Sigmoid colon (tissue), 7 donors: ENCODE measurements around the gene ATP5MG. TPM values are rescaled to one million over a fixed set of nuclear protein-coding genes. Genes with fewer than 3 reads are reported as not detected.

Experiments used
- DNase-seq: peaks from one replicate; pipeline ENCODE4 v3.0.0-alpha.2; 2019
- H3K27ac ChIP-seq, 4 donors: fragments of 200-600 bp; sonication (generic); one replicate each; pipeline ENCODE4 v1.5.1; 2016 to 2019; ENCODE audit warnings: mild to moderate bottlenecking in 1 of 4
- H3K27me3 ChIP-seq, 3 donors: fragments of 200-600 bp; sonication (generic); one replicate each; pipeline ENCODE4 v1.5.1; 2019; ENCODE audit warnings: mild to moderate bottlenecking in 1 of 3
- H3K36me3 ChIP-seq, 4 donors: fragments of 200-600 bp; sonication (generic); one replicate each; pipeline ENCODE4 v1.5.1; 2016 to 2019
- H3K4me1 ChIP-seq, 4 donors: fragments of 200-600 bp; sonication (generic); one replicate each; pipeline ENCODE4 v1.5.1; 2017 to 2019
- H3K4me3 ChIP-seq, 4 donors: fragments of 200-600 bp; sonication (generic); one replicate each; pipeline ENCODE4 v1.5.1; 2017 to 2019; ENCODE audit warnings: mild to moderate bottlenecking in 2 of 4, moderate library complexity in 1 of 4
- H3K9me3 ChIP-seq, 4 donors: fragments of 200-600 bp in 3 of 4; sonication (generic) in 3 of 4; one replicate each; pipeline versions ENCODE4 v1.5.1 to v1.6.1; 2013 to 2019
- EP300 ChIP-seq, 4 donors: sonication (generic); formaldehyde crosslinking; IDR thresholded peaks; one replicate each; pipeline ENCODE4 v1.6.1; 2017; ENCODE audit warnings: antibody characterized with exemption in 4 of 4
- POLR2A ChIP-seq, 2 donors: fragments of 450-650 bp; IDR thresholded peaks; one replicate each; pipeline ENCODE4 v1.6.1; 2016; ENCODE audit warnings: antibody characterized with exemption in 2 of 2, mild to moderate bottlenecking in 2 of 2, moderate library complexity in 2 of 2
- POLR2AphosphoS5 ChIP-seq, 4 donors: sonication (generic); formaldehyde crosslinking; IDR thresholded peaks; one replicate each; pipeline ENCODE4 v1.6.1; 2017; ENCODE audit warnings: antibody characterized with exemption in 4 of 4
- WGBS, 2 donors: extraction: QIAGEN DNeasy Blood & Tissue Kit; methylation state at CpG; one replicate each; pipeline ENCODE4 v1.1.7; 2013; 5-methylcytosine and 5-hydroxymethylcytosine counted together
- intact Hi-C: fragments of 100-400 bp; cut with DNase I; formaldehyde crosslinking; loops from one replicate; pipeline ENCODE4 v1.15.1; 2023
- polyA plus RNA-seq, 3 donors: library from polyadenylated mRNA; stranded (reverse); fragments of 200-250 nt; gene quantifications; one replicate each; pipeline ENCODE4 v1.2.3, GENCODE V29; 2013
- total RNA-seq, 4 donors: library from RNA; depleted of rRNA; stranded (reverse); fragments of >200 nt; gene quantifications; one replicate each; pipeline ENCODE4 v1.1.0, GENCODE V29; 2016
- TF ChIP-seq, protein P1 (sequence below), 4 experiments: fragments of 450-650 bp in 3 of 4; fragments of 200-600 bp in 1 of 4; IDR thresholded peaks; one replicate each; pipeline ENCODE4 v1.5.1; 2016 to 2019; ENCODE audit warnings: antibody characterized with exemption in 4 of 4, mild to moderate bottlenecking in 3 of 4, moderate library complexity in 2 of 4
- donor health status: healthy with polysubstance abuse.
- donor health status: Bipolar disorder and iron deficiency.
- donor health status: healthy.

ATP5MG gene
- total and polyA plus RNA-seq, 7 donors = 54.7 to 559 (median 141) TPM

DNA sequence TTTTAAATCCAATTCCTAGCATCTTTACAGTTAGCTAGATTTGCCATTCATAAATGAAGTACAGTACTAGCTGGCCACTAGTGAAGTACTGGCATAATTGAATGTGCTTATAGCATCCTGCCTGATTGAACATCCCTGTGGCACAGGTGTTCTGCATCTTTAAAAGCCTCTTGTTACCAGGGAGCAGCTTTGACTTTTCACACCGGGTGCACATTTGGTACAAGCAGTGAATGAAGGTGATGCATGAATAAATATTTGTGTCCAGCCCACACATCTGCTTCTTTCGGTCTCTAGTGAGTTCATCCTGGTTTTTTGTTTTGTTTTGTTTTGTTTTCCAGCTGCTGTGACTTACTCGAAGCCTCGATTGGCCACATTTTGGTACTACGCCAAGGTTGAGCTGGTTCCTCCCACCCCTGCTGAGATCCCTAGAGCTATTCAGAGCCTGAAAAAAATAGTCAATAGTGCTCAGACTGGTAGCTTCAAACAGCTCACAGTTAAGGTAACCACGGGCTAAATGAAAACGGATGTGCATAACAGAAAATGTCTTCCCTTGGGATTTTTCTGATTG is 5.3 kb downstream of the ATP5MG start:
- intact Hi-C loops = no loop called here
- peaks cover 0 to 48% (median 31%) of the 10 kb centered on the region in 4 donors for H3K4me1 ChIP-seq
- no peaks in the 10 kb centered on the region for H3K27me3 ChIP-seq
- 75 to 76% methylated on average over 7 of the region's 7 CpGs for WGBS, 2 donors
- H3K9me3 ChIP-seq = no peaks in the 10 kb centered on the region
- peaks cover 0 to 59% (median 6%) of the 10 kb centered on the region in 4 donors for H3K36me3 ChIP-seq
- H3K27ac ChIP-seq = no peak overlapping the region
- TF ChIP-seq, protein P1, sequence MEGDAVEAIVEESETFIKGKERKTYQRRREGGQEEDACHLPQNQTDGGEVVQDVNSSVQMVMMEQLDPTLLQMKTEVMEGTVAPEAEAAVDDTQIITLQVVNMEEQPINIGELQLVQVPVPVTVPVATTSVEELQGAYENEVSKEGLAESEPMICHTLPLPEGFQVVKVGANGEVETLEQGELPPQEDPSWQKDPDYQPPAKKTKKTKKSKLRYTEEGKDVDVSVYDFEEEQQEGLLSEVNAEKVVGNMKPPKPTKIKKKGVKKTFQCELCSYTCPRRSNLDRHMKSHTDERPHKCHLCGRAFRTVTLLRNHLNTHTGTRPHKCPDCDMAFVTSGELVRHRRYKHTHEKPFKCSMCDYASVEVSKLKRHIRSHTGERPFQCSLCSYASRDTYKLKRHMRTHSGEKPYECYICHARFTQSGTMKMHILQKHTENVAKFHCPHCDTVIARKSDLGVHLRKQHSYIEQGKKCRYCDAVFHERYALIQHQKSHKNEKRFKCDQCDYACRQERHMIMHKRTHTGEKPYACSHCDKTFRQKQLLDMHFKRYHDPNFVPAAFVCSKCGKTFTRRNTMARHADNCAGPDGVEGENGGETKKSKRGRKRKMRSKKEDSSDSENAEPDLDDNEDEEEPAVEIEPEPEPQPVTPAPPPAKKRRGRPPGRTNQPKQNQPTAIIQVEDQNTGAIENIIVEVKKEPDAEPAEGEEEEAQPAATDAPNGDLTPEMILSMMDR (IDR thresholded peaks at IDR 0.05) = no peak
- no peak for TF ChIP-seq POLR2AphosphoS5 (IDR thresholded peaks at IDR 0.05)
- no peak for TF ChIP-seq POLR2A (IDR thresholded peaks at IDR 0.05)
- TF ChIP-seq EP300 (IDR thresholded peaks at IDR 0.05) = no peak
- no peak for DNase-seq
- H3K4me3 ChIP-seq = no peak overlapping the region

DNA sequence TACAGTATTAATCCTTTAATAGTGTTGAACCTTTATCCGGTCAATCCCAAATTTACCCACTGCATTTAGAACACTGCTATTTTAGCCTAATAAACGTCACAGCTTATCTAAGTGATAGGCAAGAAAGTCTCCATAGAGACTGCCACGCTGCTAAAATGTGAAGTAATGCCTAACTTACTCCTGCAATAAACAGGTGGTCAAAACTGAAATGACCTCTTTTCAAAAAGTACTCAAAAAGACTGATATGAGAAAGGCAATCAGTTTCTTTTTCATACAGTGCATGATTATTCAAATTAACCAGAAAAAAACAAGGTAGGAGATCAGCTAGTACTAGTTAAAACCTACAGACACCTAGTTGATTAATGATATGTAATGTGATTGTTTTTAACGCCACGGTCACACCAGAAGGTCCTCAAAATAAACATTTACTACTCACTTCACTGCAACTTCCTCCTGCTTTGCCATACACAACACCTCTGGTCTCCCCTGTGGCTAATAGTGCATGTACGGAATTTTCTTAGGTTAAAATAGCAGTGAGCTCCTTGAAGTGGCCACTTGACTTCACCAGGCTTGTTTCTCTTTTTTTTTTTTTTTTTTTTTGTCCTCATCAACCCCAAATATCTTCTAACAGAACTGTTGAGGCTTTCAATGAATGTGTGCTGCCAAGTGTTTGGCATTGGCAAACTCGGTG is 8.8 kb downstream of the ATP5MG start:
- H3K4me3 ChIP-seq = no peak overlapping the region
- peaks cover 0 to 20% (median 3%) of the 10 kb centered on the region in 4 donors for H3K4me1 ChIP-seq
- H3K36me3 ChIP-seq = peaks cover 0 to 66% (median 6%) of the 10 kb centered on the region in 4 donors
- no peaks in the 10 kb centered on the region for H3K9me3 ChIP-seq
- no peaks in the 10 kb centered on the region for H3K27me3 ChIP-seq
- intact Hi-C loops = no loop called here
- 81 to 82% methylated on average over 7 of the region's 7 CpGs for WGBS, 2 donors
- no peak overlapping the region for H3K27ac ChIP-seq
- TF ChIP-seq, protein P1 (IDR thresholded peaks at IDR 0.05) = no peak
- TF ChIP-seq EP300 (IDR thresholded peaks at IDR 0.05) (no peak), POLR2A (IDR thresholded peaks at IDR 0.05) (no peak), POLR2AphosphoS5 (IDR thresholded peaks at IDR 0.05) (no peak)
- DNase-seq = no peak

DNA sequence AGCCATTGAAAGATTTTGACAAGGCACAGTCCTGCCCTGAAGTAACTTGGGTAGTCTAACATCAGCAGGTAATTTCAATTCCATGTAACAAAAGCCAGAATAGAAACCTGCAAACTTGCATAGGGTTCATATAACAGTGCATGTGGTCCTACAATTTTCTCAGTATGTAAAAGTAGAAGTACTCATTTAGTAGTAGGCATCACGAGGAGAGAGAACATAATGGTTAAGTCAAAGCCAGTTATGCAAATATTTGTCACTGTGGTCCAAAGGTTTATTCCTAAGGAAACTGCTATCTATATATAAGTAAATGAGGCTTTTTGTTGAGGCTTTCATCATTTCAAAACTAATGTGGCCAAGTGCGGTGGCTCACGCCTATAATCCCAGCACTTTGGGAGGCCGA is 10.1 kb downstream of the ATP5MG start:
- intact Hi-C loops = no loop called here
- no peak overlapping the region for H3K4me3 ChIP-seq
- 36 to 62% methylated on average over 4 of the region's 4 CpGs for WGBS, 2 donors
- H3K27me3 ChIP-seq = no peaks in the 10 kb centered on the region
- TF ChIP-seq, protein P1 (IDR thresholded peaks at IDR 0.05) = no peak
- no peak for TF ChIP-seq POLR2A (IDR thresholded peaks at IDR 0.05)
- no peak for TF ChIP-seq EP300 (IDR thresholded peaks at IDR 0.05)
- no peak for TF ChIP-seq POLR2AphosphoS5 (IDR thresholded peaks at IDR 0.05)
- H3K4me1 ChIP-seq = peaks cover 0 to 21% (median 12%) of the 10 kb centered on the region in 4 donors
- no peak for DNase-seq
- no peak overlapping the region for H3K27ac ChIP-seq
- H3K9me3 ChIP-seq = no peaks in the 10 kb centered on the region
- H3K36me3 ChIP-seq = peaks cover 0 to 55% (median 6%) of the 10 kb centered on the region in 4 donors

DNA sequence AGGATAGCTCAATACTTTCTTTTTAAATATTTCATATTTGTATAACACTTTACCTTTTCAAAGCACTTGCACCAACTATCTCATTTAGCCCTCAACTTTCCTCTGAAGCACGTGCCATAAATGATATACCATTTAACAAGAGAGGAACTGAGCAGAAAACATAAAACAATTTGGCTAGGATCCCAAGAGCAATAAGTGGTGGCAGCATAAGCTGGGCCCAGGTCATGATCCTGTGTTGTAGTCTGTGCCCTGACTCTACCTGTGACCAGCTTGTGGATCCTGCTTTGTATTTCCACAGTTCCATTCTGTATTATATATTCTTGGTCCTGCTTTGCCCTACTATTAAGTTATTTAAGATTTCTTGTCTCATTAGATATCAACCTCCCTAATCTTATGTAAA is 11.5 kb downstream of the ATP5MG start:
- no peak overlapping the region for H3K27ac ChIP-seq
- intact Hi-C loops = no loop called here
- peaks cover 0 to 16% (median 12%) of the 10 kb centered on the region in 4 donors for H3K4me1 ChIP-seq
- peaks cover 0 to 41% (median 1%) of the 10 kb centered on the region in 4 donors for H3K36me3 ChIP-seq
- no peak for DNase-seq
- H3K27me3 ChIP-seq = no peaks in the 10 kb centered on the region
- no peak overlapping the region for H3K4me3 ChIP-seq
- WGBS, 2 donors = 25 to 64% methylated on average over 1 of the region's 1 CpG
- TF ChIP-seq POLR2AphosphoS5 (IDR thresholded peaks at IDR 0.05) = no peak
- TF ChIP-seq POLR2A (IDR thresholded peaks at IDR 0.05) = no peak
- TF ChIP-seq, protein P1 (IDR thresholded peaks at IDR 0.05) = no peak
- no peak for TF ChIP-seq EP300 (IDR thresholded peaks at IDR 0.05)
- H3K9me3 ChIP-seq = no peaks in the 10 kb centered on the region
